ENCODE data around the gene SCUBE3.

Gene SCUBE3

DNA sequence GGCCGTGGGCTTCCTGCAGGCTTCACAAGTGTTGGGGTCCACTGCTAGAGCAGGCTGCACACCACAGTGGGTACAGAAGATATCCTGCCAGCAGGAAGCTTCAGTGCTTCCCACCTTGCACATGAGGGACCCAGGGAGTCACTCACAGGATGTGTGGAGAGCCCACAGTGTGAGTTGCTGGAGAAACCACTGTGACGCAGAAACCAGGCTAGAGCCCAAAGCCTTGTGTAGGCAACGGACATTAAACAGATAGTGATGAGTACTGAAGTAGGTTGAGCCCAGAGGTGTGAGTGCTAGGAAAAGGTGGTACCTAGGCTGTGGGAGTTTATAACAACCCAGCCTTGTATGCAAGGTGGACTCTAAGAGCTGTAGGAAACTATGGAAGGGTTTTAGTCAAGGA is 65.0 kb downstream of the SCUBE3 start:
- no peak for DNase-seq

DNA sequence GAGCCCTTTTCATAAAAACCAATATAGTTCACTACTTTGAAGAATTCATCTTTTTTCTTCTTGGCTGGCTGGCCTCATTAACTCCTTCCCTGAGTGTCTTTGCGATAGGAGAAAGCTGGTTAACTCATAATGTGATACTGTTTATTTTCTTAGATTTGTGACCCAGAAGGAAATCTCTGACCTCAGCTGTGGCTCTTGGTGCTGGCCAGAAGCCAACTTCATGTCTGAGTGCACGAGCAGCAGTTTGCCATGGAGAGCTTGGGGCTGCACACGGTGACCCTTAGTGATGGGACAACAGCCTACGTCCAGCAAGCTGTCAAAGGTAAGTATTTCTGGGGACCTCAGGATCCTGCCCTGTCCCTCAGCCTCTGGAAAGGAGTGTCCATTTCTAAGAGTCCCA is 67.1 kb downstream of the SCUBE3 start:
- DNase-seq, result no peak

DNA sequence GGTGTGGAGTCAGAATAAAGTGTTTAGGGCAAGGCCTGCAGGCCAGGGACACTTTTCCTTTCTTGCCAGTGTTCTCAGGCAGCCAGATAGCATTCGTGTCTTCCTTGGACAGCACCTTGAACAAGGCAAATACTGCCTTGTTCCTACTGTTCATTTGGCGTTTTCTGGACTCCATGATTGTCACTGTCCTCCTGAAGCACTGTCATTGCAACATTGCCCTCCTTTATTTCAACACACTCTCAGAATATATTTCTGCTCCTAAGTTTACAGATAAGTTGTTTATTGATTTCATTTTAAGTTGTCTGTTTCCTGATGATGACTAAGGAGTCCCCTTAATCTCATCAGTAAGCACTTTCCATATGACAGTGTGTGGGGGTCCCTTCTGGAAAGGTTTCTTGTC is 68.7 kb downstream of the SCUBE3 start:
- DNase-seq, result no peak

DNA sequence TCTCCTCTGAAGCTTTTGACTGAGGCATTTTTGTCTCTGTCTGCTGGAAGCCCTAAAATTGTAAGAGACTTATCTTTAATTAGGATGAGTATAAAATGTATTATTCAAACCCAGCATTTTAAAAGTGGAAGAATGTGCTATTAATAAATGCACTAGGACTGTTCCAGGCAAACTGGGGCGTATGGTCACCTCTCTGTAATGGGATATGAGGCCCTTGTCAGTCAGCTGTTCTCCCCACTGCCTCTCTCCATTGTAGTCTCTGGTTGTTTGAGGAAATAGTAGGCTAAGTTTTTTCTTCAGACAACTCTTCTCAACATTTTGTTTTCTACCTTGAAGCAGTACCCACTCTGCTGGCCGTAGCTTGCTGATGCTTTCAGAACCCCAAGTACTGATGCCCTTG is 69.6 kb downstream of the SCUBE3 start:
- no peak for DNase-seq

- no peak for DNase-seq
Observed at GRCh38 chr6:35287671-35288396, 74.1 kb downstream of the SCUBE3 start.

DNA sequence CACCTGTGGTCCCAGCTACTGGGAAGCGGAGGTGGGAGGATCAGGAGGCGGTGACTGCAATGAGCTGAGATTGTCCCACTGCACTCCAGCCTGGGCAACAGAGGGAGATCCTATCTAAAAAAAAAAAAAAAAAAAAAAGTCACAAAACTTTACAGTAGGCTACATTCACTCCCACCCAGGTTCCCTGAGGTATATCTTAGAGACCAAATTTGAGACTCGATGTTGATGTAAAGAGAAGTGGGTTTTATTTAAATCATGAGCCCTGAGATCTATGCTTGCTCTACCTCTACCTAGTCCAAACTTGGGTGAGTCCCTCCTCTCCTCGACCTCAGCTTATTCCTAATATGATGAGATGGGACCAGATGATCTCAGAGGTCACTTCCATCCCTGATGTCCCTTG is 75.1 kb downstream of the SCUBE3 start:
- no peak for DNase-seq

DNA sequence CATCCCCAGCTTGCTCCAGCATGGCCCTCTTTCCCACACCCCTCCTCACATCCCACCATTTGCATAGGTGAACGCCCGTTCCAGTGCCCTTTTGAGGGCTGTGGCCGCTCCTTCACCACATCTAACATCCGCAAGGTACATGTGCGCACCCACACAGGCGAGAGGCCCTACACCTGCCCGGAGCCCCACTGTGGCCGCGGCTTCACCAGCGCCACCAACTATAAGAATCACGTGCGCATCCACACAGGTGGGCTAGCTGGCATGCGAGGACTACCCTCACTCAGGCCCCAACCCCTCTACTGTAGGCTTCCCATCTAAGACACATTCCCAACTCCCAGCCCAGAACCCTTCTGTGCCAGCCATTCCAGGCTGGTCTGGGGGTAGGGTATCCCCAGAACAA is 77.7 kb downstream of the SCUBE3 start:
- no peak for DNase-seq

DNA sequence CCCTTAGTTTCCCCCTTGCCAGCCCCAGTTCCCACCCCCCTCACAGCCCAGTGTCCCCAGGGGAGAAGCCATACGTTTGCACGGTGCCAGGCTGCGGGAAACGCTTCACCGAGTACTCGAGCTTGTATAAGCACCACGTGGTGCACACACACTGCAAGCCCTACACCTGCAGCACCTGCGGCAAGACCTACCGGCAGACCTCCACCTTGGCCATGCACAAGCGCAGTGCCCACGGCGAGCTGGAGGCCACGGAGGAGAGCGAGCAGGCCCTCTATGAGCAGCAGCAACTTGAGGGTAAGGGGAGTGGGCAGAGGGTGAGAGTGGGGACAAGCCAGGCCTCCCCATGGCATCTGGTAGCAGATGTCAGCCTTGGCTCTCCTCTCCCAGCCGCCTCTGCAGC is 78.7 kb downstream of the SCUBE3 start:
- no peak for DNase-seq

- no peak for DNase-seq
Observed at GRCh38 chr6:35293681-35294080, 79.9 kb downstream of the SCUBE3 start.

DNA sequence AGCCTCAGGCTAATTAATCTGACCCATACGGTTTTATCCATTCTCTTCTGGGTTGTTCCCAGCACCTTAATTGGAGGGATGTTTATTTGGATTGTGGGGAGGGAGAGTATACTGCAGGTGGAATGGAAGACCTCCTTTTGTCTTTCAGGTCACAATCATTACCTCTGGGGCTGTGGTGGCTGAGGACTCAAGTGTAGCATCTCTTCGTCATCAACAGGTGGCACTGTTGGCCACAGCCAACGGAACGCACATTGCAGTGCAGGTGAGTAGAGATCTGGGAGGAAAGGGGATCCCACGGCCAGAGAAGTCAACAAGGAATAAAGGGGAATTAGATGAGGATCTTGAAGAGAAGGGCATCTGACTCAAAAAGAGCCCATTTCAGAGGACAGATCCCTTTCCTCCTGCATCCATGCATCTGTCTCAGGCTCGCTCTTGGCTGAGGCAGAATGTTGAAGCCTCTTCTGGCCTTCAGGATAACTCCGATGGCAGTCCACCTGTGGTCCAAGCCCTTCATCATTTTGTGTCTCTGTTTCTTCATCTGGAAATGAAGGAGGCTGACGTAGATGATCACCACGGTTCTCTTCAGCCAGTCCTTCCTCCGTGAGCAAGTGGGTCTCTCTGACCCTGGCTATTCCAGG is 80.7 kb downstream of the SCUBE3 start:
- peak; percentile 31 for DNase-seq

- no peak for DNase-seq
Observed at GRCh38 chr6:35295036-35295435, 81.3 kb downstream of the SCUBE3 start.

- no peak for DNase-seq
Observed at GRCh38 chr6:35295521-35296315, 82.0 kb downstream of the SCUBE3 start.

DNA sequence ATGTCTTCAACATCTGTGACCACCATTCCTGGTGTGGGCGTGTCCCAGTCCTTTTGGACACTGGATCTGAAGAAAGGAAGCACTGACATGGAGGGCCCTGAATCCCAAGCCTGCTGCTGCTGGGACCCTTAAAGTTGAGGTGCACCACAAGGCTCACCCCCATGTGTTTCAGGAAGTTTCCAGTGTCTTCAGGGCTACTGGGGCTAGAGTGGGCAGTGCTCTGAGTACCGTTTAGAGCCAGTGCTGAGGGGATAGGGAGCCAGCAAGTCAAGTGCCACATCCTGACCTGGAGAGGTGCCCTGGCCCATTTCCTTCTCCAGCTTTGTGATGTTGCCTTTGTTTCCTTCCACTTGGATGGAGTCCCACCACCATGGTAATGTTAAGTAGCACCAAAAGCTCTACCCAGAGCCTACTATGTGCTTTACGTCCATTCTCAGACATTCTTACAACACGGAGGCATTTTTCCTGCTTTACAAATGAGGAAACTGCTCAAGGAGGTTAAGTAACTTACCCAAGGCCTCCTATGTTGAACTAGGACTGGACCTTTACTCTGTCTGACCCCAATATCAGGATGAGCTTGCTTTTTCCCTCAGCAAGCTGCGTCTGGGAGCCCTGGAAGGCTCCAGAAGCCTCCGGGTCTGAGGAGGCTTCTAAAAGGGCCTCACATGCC is 83.3 kb downstream of the SCUBE3 start:
- DNase-seq, result no peak

GRCh38 chr6:35297601-35298481 is 84.1 kb downstream of the SCUBE3 start, which contains the start of gene DEF6:
Gene DEF6 (plus strand): TSS chr6:35297818. CDS start chr6:35297857, 39 bp downstream.
- DNase-seq, result peak; percentile 83

GRCh38 chr6:35298625-35299140 is 84.9 kb downstream of the SCUBE3 start:
- DNase-seq, result no peak

GRCh38 chr6:35299674-35300073 is 85.9 kb downstream of the SCUBE3 start:
- no peak for DNase-seq

DNA sequence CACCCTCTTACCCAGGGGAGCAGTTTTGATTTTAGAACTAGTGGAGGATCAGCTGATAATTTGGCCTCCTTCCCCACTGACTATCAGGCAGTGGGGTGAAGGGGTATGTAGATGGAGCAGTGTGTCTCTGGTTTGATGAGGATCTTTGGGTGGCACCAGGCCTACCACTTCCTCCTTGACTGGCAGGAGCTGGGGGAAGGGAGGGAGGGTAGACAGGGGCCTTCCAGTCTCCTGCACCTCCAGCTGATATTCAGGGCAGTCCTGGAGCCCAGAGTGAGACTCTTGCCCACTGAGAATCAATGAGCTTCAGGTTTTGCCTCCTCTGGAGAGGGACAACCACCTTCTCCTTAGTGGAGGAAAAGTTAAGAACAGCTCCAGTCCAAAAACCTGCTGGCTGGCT is 87.1 kb downstream of the SCUBE3 start:
- DNase-seq, result no peak

Measured in NCI-H2029 (cell line).